ENCODE results near the gene ACTN4.

DNA sequence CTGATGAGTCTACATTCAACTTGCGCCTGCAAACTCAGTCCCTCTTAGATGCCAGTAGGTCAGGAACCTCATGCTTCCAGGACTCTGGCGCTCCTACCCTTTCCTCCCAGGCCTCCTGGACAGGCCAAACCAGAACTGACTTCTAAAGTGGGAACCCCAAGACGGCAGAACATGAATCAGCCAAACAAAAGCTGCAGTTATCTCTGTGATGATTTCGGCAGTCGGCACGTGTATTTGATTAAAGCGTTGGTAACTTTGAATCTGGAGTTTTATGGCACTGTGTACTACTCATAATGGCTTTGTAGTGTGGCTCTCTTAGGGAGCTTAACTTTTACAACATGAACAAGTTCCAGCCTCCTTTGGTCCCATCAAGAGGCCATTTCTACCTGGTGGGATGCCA, 13.7 kb downstream of the ACTN4 start:
- TF ChIP-seq, protein P1, sequence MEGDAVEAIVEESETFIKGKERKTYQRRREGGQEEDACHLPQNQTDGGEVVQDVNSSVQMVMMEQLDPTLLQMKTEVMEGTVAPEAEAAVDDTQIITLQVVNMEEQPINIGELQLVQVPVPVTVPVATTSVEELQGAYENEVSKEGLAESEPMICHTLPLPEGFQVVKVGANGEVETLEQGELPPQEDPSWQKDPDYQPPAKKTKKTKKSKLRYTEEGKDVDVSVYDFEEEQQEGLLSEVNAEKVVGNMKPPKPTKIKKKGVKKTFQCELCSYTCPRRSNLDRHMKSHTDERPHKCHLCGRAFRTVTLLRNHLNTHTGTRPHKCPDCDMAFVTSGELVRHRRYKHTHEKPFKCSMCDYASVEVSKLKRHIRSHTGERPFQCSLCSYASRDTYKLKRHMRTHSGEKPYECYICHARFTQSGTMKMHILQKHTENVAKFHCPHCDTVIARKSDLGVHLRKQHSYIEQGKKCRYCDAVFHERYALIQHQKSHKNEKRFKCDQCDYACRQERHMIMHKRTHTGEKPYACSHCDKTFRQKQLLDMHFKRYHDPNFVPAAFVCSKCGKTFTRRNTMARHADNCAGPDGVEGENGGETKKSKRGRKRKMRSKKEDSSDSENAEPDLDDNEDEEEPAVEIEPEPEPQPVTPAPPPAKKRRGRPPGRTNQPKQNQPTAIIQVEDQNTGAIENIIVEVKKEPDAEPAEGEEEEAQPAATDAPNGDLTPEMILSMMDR (IDR thresholded peaks at IDR 0.05) = no peak
- no peak for TF ChIP-seq POLR2A (IDR thresholded peaks at IDR 0.05)
